ENCODE results near the gene INPP4B.

Gene INPP4B

DNA sequence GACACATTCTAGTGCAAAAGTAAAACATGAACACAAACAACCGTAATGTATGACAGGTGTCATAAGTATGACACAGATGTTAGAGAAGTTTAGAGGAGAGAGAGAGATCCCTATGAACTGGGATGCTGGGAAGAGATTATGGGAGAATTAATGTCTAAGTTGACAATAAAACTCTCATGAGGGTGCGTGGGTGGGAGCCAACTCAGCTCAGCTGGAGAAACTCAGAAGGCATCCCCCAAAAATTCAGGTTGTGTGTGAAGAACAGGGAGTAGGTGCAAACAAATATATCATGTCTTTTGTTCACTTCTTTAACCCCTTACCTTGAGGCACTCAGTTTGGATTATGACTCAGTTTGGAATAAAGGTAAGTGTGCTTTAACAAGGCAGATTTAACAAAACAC, 484.1 kb downstream of the INPP4B start:
- no peak for DNase-seq

- DNase-seq: no peak
Observed at GRCh38 chr4:142360657-142361056, 485.4 kb downstream of the INPP4B start.

- no peak for DNase-seq
Observed at GRCh38 chr4:142358656-142359055, 487.4 kb downstream of the INPP4B start.

DNA sequence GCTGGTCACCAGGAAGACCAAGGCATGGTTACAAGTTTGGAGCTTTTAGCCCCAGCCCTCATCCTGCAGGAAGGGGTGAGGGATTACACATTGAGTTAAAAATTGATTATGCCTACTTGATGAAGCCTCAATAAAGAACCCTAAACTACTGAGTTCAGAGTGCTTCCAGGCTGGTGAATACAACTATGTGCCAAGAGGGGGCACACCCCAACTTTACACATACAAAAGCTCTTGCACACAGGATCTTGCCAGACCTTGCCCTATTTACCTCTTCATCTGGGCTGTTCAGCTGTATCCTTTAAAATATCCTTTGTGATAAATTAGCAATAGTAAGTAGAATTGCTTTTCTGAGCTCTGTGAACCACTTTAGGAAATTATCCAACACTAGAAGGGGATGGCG, 489.3 kb downstream of the INPP4B start:
- DNase-seq: no peak

DNA sequence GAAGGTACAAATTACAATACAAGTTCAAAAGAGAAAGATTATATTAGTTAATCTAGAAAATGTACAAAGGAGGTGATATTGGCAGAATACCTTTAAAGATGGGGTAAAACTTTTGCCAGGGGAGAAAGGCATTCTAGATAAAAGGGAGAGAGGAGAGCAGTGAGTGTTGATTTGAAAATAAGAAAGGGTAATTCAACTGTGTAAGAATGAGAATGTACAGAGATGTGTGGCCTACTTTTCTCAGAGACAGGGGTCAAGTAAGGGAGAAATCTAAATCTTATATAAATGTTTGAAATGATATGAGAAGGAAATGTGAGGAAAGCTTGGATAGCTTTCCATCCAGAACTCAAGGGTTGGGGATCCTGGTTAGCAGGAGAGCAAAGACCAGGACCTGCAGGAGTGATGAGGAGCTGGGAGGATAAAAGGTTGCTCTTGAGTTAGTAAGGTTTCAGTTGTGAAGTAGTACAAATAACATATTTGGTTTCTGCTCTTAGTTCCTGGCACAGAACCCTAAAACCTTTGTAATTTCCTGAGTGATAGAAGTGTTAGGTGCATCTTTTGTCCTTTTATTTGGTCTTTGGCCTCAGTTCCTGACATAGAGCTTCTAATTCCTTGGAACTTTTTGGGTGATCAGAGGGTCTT, 489.9 kb downstream of the INPP4B start:
- DNase-seq: no peak

GRCh38 chr4:142355421-142355930, 490.6 kb downstream of the INPP4B start:
- no peak for DNase-seq

- DNase-seq: no peak
Observed at GRCh38 chr4:142354794-142355420, 491.2 kb downstream of the INPP4B start.

DNA sequence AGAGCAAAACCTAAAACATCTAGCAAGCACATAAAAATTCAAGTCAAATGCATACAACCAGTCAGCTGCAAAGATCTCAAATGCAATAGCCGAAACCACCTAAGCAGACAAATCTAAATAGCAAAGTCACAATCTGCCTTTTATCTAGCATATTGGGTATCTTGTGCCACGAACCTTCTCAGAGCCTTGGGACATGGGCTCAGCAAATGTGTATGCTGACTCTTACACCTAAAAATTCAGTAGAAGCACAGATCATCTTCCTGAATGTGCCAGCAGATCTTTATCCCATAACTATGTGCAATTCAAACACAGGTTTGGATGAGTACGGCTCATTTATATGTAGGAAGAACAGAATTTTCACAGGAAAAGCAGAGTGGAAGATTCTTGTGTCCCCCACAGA, 492.1 kb downstream of the INPP4B start:
- no peak for DNase-seq

- no peak for DNase-seq
Observed at GRCh38 chr4:142353149-142353738, 492.9 kb downstream of the INPP4B start.

GRCh38 chr4:142352712-142353111, 493.4 kb downstream of the INPP4B start:
- DNase-seq: no peak

DNA sequence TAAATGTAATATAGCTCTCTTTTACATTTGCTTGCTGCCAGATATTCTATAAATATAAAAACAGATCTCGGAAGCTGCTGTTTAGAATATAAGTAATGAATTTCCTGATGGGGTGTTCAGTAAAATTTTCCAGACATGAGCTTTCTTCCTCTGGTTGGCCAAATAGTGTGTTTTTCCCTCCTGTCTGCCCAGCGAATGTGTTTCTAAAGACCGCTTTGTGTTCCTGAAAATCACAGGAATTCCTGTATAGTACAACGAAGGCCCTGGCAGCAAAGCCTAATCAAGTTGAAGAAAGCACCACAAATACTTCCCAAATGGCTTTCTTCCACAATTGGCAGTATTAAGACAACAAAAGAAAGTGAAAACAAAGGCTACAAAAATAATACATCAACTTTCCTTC, 494.1 kb downstream of the INPP4B start:
- DNase-seq: no peak

DNA sequence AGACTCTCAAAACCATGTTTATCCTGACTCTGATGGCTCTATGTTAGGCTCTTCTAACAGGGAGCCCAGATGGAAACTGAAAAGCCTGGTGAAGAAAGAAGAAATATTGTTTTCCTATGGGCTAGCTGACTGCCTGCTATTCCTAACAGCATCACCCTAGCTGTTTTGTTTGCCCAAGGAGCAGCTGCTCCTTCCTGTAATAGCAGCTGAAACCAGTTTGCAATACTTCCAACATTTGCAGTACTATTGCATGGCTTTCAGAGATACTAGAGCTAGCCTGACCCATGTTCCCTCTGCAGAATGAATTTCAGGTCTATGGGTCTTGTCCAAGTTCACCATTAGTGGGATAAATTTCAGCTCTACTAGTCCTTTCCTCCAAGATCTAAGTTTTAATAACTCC, 495.2 kb downstream of the INPP4B start:
- DNase-seq: no peak

DNA sequence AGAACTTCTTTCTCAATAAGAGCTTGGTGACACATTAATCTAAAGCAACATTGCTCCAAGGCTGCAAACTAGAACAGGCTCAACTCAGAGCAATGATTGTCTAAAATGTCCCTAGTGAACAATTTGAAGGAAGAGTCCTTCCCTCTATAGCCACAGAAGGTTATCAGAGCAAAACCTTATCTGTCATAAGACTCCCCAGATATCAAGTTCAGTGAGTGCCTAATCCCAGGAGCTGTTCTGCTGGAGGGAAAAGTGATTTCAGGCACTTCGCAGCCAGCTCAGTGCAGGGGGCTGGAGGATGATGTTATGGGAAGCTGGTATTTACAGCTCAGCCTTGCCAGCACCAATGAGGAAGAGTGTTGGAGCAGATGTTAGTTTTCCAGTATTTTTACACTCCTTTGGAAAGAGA, 497.5 kb downstream of the INPP4B start:
- no peak for DNase-seq

DNA sequence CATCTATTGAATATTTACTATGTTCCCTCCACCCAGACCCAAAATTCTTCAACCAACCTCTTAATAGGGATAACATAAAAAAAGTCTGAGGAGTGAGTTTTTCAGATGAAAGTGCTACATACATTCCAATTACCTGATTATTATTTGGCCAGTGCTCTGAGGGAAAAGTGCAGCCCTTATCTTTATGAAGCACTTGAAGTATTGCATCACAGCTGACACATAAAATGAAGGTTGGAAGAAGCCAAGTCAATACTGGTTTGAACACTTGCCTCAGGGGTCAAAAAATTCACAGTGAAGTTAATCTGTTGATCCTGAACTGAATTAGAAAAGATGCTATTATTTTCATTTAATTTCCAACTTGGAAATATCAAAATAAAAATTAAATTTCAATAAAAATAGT, 498.9 kb downstream of the INPP4B start:
- no peak for DNase-seq

DNA sequence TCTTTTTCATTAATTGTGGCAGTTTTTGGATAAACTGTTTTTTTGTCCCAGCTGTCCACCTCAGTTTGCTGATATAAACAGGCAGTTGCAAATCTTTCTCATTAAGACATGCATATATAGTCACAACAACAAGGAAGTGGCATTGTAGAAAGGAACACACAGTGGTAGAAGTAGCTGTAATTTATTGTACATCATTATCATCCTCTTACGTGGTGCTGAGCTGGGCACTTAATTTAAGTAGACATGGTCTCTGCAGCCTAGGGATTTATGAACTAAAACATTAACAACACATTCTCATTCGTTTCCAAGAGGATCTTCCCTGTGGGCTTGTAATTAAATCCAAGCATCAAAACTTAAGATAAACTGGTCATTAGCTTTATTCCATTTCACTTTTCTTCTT, 500.2 kb downstream of the INPP4B start:
- no peak for DNase-seq

DNA sequence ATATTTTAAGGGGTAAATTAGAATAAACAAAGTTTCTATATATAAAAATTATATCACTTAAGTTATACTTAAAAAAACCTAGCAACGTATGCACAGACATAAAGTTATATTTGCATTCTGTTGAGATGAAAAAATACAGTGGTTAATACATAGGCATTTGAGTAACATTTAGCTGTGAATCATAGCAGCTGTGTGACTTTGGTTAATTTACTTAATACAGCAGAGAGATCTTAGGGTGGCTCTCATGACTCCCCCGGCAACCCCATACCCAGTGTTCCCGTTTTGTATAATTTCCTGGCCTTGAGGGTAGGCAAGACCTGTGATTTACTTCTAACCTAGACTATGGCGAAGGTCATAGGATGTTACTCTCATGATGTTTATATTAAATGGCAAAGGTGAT, 504.8 kb downstream of the INPP4B start:
- DNase-seq: no peak

DNA sequence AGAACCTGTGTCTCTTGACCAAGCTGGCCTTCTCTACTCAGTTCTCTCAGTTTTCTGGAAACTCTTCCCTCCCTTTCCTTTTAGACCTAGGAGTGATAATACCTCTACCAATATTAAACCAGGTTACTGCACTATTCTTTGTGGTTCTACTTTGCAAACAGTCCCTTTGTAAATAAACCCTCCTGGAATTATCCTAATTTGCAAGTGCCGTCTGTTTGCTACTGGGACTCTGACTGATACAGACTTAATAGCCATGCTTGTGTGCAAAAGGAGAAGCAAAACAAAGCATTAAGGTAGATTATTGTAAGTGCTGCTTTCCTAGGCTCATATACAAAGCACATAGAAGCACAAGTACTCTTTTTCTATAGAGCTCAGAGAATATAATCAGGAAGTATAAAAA, 507.0 kb downstream of the INPP4B start:
- DNase-seq: no peak

GRCh38 chr4:142336251-142336934, 509.7 kb downstream of the INPP4B start:
- no peak for DNase-seq

GRCh38 chr4:142334931-142335330, 511.2 kb downstream of the INPP4B start:
- DNase-seq: no peak

- no peak for DNase-seq
Observed at GRCh38 chr4:142331646-142332045, 514.5 kb downstream of the INPP4B start.

DNA sequence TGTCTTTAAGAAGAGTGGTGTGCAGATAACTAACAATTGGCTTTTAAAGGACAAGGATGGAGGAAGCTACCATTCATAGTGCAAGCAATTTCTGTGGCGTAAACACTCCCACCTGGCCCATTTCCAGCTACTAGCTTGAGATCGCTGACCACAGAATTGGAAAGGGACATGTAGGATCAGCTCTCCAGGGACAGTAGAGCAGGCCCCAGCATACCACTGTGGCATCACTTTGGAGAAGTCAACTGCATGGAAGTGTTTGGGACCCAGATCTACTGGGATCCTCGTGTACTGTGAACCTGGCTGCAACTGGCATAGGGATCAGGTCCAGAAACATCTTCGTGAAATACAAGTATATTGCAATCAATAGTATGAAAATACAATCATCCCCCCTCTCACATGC, 515.0 kb downstream of the INPP4B start:
- DNase-seq: no peak

DNA sequence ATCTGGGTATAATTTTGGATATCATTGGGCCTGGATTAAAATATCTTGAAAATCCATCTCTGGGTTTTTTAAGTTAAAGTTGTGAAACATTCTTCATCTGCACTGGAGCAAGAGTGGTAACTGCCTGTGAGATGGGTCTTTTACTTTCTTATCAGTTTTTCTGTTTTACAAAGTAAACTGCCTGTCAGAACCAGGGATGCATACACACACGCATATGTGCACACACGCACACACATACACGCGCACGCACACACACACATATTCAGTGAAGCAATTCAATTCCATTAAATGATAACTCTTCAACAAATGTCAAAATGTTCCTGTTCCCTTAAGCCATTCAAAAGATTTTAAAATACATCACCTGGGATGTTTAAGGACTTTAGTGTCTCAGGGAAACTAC, 515.8 kb downstream of the INPP4B start:
- DNase-seq: no peak

DNA sequence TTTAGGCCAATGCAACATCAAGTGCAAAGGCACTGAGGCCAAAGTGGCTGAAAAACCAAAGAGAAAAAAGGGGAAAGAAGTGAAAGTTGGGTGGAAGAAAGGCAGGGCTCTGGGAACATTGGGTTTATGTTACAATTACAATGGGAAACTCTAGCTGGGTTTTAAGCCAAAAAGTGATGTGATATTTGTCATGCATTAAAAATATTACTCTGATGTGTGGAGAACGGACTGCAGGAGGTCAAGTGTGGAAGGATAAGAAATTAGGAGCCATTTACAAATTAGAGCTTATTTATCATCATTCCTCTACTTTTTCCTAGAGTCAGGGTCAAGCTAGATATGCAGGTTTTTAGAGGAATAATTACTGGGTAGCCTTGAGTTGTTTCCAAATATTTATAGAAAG, 516.8 kb downstream of the INPP4B start:
- DNase-seq: no peak

DNA sequence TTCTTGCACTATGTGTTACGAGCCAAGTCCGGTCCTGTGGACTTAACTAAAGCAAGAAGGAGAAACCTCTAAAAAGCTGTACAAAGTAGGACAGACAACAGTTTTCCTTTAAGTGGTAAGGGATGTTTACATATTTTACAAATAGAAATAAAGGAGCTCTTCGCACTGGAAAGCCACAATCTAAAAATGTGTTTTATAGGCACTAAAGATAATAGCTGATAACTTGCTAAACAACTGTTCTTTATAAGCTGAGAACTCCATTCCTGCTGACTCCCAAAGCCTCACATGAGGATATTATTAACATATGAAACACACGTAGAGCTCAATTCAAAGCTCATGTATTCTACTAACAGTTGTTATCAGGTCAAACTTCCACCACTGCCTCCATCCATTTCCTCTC, 519.9 kb downstream of the INPP4B start:
- DNase-seq: no peak
